ENCODE data around the gene SPTB.
A peak's percentile ranks its signal among the peaks of the same experiment; 100 is the strongest.

The SPTB gene

GRCh38 chr14:64743061-64743460, 136.6 kb downstream of the SPTB start:
- no peak for DNase-seq

DNA sequence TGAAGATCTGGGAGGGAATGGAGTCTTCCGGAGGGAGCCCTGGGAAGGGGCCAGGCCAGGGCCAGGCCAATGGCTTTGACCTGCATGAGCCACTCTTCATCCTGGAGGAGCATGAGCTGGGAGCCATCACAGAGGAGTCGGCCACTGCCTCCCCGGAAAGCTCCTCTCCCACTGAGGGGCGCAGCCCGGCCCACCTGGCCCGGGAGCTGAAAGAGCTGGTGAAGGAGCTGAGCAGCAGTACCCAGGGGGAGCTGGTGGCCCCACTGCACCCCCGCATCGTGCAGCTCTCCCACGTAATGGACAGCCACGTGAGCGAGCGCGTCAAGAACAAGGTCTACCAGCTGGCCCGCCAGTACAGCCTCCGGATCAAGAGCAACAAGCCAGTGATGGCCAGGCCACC, 137.7 kb downstream of the SPTB start:
- DNase-seq, result no peak

DNA sequence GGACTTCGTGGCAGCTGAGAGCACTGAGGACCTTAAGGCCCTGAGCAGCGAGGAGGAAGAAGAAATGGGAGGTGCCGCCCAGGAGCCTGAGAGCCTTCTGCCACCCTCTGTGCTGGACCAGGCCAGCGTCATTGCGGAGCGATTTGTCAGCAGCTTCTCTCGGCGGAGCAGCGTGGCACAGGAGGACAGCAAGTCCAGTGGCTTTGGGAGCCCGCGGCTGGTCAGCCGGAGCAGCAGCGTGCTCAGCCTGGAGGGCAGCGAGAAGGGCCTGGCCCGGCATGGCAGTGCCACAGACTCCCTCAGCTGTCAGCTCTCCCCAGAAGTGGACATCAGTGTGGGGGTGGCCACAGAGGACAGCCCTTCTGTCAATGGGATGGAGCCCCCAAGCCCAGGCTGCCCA, 138.5 kb downstream of the SPTB start:
- no peak for DNase-seq

DNA sequence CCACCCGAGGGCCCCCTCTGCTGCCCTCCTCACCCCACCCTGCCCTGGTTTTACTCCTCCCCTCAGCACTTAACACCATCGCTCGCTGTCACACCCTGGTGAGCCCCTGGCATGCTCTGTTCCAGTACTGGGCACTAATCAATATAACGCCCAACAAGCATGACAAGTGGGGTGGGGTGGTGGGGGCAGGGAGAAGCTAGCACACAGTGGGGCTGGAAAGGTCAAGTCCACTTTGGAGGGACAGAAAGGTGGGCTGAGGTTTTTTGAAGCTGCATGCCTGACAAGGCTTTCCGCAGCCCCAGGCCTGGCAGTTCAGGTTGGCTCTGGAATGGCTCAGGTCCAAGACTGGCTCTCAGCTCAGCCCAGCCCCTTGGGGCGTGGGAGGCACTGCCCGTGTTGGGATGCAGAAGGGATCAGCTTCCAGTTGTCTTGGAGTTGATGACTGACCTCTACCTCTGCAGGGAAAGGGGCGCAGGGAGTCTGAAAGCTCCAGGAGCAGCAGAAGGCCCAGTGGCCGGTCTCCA, 141.4 kb downstream of the SPTB start:
- no peak for DNase-seq

GRCh38 chr14:64737391-64738280, 142.1 kb downstream of the SPTB start:
- DNase-seq, result no peak

DNA sequence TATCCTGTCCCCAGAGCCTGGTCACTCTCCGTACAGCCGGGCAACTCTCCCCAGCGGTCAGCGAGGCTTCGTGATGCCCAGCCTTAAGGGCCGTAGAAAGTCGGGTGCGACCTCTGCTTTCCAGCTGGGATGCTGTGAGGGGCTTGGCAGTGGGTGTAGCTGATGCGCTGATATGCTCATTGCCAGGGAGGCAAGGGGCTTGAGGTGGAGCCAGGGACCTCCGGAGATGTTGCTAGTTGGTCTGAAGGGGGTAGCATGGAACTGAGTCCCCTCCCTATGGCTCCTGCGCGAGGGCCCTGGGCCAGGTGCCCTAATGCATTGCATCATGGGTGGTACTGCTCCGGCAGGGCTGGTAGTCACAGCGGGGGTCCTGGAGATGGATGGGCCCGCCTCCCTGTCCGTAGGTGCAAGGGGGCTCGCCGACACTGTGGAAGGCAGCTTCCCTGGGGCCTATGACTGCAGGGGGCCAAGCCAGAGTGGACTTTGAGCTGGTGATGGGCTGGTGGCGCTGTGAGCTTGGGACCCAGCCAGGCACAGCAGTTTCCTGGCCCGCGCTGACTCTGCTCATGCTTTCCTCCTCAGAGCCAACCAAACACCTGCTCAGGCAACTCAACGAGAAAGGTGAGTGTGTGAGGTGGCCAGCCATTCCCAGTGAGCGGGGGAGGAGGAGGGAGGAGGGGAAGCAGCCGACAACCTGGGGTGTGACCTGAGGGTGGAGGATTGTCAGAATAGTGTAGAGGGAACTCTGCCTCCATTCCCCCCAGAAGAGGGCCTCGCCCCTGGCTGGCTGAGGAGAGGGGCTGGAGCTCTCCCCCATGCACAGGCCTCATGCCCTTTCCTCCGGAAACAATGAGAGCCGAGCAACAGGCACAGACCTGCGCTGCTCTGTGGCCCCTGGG, 143.2 kb downstream of the SPTB start:
- DNase-seq, result no peak

DNA sequence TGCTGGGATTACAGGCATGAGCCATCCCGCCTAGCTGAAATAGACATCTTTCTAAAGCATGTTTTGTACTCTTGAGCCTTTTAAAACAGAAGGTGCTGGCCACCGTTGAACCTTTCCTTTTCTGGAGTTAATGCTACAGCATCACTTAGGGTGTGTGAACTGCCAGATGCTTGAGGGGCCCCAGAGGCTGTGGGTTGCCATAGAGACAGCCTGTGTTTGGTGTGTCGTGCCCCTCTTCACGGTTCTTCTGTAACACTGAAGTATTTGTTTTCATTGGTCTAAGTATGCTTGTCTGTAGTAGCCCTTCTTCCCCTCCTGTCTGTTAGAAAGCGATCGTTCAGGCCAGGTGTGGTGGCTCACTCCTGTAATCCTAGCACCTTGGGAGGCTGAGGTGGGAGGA, 144.7 kb downstream of the SPTB start:
- no peak for DNase-seq

DNA sequence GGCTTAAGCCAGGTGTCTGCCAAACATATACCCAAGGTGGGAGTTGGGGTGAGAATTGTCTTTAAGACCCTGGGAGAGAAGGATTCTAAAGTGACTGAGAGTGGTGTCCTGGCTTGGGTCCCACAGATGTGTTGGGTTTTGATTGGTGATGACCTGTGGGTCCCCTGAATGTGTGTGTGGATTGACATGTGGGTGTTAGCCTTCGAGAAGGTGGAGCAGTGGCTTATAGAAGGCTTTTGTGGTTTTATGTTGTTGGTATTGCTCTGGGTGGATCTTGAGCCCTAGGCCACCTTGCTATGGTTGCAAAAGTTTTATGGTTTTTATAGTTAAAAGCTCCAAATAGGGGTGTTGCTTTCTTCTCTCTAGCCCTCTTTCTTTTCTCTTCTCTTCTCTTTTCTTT, 145.8 kb downstream of the SPTB start:
- DNase-seq, result no peak

GRCh38 chr14:64733321-64733720, 146.4 kb downstream of the SPTB start:
- DNase-seq, result no peak

DNA sequence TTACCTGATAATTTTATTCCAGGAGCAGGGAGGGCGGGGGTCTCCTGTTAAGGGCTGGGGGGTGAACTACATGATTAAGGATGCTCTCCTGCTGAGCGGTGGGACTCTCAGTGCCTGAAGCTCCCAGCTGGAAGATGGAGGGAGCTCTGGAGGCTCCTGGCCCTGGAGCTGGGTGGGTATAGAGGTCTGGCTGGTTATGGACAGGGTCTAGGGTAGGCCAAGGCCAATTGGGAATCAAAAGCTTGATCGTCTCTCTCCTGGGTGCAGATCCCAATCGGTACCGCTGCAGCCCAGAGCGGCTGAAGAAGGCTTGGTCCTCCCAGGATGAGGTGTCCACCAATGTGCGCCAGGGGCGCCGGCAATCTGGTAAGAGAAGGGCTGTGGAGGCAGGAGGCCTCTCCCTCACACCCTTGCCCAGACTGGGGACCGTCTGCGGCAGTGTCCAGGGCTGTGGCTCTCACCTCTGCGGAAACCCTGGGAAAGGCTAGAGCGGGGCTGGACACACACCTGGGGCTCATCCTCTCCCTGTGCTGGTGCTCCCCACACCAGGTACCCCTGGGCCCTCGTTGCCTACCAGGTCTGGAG, 147.1 kb downstream of the SPTB start:
- DNase-seq, result no peak

GRCh38 chr14:64732066-64732465, 147.6 kb downstream of the SPTB start:
- no peak for DNase-seq

GRCh38 chr14:64731141-64731581, 148.5 kb downstream of the SPTB start:
- DNase-seq, result no peak

DNA sequence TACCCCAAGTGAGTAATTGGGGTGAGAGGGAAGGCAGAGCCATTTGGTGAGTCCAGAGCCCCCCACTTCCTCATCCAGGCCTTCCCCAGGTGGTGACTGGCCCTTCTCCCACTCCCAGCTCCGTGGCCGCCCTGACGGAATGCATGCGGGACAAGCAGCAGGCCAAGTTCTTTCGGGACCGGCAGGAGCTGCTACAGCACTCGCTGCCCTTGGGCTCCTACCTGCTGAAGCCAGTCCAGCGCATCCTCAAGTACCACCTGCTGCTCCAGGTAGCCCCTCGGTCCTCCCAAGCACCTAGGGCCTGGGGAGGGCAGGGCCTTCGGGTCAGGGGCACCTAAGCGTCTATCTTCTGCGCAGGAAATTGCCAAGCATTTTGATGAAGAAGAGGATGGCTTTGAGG, 149.0 kb downstream of the SPTB start:
- DNase-seq, result no peak

- DNase-seq, result no peak
Observed at GRCh38 chr14:64730061-64730440, 149.7 kb downstream of the SPTB start.

- DNase-seq, result no peak
Observed at GRCh38 chr14:64729386-64730060, 150.2 kb downstream of the SPTB start.

- DNase-seq, result no peak
Observed at GRCh38 chr14:64728856-64729255, 150.9 kb downstream of the SPTB start.

DNA sequence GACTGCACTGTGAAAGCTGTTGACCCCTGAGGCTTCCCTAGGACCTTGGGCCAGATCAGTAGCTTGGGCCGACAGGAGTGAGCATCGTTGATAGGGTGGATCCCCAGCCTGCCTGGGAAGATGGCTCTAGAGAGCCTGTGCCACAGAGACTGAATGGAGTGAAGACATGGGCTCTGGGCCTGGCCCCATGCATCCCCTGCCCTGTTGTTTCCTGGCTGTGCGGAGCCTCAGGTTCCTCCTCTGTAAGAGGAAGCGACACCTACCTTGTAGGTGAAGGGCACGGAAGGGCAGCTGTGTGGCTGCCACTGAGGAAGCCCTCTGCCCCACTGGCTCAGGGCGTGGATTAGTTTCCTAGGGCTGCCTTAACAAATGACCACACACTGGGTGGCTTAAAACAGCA, 151.6 kb downstream of the SPTB start:
- no peak for DNase-seq

GRCh38 chr14:64727551-64728071, 152.1 kb downstream of the SPTB start:
- DNase-seq, result no peak

GRCh38 chr14:64726585-64726890, 153.2 kb downstream of the SPTB start:
- peak; percentile 67 for DNase-seq

DNA sequence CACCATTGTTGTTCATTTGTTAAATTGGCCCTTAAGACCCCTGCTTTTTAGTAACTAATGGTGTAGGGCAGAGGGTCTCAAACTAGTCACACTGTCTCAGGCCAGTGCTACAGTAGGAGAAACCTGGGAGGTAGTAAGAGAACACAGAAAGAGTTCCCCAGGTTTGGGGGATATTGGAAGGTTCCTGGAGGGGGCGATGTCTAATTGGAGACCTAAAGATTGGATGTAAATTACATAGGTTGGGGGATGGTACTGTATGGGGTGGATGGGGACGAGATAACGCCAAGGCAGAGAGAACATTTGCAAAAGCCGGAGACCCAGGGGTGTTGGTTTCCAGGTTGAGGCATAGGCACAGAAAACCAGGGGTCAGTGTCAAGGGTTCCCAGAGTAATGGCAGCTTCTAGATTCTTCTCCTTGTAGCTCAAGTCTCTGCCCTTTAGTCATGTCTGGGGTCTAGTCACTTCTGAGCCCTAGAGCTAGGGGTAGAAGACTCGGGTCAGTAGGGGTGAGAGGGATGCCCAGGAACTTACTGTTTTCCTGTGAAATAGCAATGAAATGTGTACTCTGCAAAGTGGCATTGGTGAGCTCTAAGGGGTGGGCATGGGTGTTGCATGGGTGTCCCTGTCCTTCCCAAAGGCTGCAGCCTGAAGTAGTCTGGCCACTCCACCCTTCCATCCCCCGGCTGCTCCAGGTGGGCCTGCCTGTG, 153.7 kb downstream of the SPTB start:
- no peak for DNase-seq

DNA sequence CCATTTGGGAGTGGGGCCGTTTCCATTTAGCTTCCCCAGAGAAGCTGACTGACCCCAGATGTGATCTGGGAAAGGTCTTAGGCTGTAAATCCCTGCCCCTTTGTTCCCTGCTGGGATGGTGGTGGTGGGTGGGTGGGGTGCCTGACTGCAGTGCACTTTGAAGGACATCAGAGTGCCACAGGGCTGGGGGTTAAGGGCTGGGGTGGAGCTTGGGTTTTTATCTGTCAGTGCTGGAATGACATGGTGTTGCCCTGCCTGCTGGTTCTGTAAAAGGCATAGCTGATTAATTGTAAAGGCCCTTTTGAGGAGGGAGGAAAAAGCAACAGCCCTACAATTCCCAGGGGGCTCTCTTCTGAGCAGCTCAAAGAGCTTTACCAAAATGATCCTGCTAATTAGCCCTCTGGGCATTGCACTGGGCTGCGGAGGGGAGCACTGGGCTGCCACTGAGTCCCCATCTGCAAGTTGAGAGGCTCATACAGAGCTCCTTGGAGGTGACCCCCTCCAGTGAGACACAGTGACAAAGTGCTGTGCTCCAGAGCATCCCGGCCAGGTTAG, 154.4 kb downstream of the SPTB start:
- DNase-seq, result no peak

DNA sequence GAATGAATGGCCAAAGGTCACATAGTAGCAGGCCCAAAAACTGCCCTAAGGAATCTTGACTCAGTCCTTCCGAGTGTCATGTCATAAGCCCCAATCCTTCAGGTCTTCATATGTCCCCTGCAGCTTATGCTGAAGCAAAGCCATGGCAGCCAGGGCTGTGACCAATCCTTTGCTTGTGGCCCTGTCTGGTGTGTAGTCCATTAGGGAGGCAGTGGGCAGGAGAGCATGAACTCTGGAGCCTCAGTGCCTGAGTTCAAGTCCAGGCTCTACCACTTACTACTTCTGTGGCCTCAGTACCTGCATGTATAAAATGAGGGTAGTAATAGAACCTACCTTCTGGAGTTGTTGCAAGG, 155.2 kb downstream of the SPTB start:
- DNase-seq, result no peak

Data from NCI-H526 treated with DMSO at 0.1 percent for 48 hours (cell line).